Head of caudate nucleus (tissue), 42 donors: Measurements from ENCODE around the gene ASAH2B.

Source experiments
- DNase-seq, 42 donors: peaks; one replicate each; pipeline versions ENCODE4 v3.0.0 to v3.0.0-alpha.2; 2020 to 2021; ENCODE audit warnings: mixed read lengths in 7 of 42
- intact Hi-C: fragments of 100-400 bp; cut with DNase I; formaldehyde crosslinking; loops from one replicate; pipeline ENCODE4 v1.15.0; 2022

Gene ASAH2B

DNA sequence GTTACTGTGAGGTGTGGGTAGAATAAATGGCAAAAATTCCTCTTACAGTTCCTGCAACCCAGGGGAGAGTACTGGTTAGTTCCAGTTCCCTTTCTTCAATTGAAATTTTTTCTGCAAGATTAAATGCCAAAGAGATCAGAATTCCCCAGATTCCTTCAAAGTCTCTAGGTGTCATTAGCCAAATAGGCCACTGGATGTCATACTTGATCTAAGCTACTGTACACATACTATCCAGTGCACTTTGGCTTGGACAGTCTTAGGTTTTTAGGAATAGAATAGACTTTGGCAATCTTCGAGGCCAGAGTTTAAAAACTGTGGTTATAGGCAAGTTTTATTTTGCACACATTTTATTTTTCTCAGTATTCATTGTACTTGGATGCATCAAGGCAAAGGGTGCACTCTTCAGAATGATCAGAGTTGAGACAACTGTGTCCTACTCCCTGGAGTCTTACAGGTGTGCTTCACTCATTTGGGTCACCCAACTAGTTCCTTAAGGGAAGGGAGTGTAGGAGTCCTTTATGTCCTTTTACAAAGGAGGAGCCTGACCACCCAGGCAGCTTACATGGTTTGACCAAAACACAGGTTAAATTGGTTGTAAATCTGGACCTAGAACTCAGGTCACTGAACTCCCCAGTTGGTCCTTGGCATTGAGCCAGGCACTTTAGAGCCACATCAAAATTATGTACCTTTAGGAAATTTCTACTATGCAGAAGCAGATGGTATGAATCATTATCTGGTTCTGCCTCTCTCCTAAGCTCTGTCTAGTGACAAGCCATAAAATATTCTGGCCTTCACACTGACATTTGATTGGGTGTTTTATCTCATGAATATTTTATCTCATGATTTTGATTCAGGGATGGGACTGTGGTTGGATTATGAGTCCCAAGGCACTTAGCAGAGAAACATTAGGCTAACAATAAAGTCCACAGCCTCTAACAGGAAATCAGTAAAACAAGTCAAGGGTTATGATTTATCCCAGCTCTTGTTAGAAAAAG lies 49.5 kb downstream of the ASAH2B start:
- intact Hi-C loops: no loop called here
- peak in 1 of 42 donors; percentile 16 for DNase-seq

DNA sequence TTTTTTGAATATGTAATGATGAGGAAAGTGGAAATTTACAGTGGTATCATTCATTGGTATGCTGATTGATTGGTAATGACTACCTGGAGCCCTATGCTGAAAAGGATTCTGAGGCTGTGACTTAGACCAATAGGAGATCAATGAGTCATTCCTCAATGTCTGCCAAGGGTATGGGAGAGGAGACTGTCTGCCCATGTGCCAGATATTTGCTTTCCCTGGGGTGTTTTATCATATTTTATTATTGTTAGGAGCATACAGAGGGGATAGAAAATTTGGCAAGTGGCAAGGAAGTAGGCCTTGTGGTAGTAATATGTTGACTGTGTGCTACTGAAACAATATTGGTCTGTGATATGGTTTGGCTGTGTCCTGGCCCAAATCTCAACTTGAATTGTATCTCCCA lies 54.8 kb downstream of the ASAH2B start:
- intact Hi-C loops: no loop called here
- no peak for DNase-seq

DNA sequence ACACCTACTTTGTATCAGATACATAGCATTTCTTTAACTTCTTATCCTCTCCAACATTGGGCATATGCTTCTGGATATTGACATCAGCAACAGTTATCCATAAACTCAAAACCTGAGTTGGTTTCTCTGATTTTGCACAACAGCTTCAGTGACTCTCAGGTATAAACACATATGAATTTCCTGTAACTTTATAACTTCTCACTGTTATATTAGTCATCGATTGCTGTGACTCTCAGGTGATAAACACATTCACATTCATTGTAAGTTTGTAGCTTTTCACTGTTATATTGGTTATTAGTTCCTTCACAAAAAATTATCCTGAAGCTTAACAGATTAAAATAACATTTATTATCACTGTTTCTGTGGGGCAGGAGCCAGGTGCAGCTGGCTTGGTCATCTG lies 57.0 kb downstream of the ASAH2B start:
- DNase-seq: no peak
- intact Hi-C loops: no loop called here

DNA sequence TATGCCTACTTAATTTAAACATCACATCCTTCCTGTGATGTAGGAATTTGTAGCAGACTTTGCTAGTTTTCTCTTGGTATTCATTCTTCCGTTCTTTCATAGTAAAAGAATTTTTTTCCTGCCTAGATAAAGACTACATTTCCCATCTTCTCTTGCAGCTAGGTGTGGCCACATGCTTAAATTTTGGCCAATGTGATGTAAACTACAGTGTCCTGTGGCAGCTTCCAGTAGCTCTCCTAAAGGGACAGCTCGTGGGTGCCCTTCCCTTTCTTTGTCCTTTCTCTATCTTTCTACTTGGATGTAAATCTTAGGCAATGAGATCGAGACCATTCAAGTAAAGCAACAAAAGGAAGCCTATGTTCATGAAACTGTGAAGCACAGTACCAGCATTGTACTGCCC lies 58.6 kb downstream of the ASAH2B start:
- DNase-seq: no peak
- intact Hi-C loops: no loop called here

DNA sequence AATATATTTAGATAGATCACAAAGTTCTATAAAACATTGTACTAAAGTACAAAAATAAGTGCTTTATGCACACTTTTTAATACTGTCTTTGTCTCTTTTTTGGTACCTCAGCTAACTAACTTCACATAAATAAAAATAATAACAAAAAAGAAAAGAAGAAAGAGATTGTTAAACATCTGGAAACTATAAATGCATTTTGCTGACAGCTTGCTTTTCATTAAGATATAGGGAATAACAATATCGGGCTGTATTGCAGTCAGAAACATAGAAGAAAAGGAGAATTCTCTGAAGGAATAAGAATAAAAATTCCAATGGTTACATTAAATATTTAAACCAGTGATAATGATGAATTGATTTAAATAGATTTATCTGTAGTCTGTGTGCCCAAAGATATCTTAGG lies 59.9 kb downstream of the ASAH2B start:
- DNase-seq: no peak
- intact Hi-C loops: no loop called here

DNA sequence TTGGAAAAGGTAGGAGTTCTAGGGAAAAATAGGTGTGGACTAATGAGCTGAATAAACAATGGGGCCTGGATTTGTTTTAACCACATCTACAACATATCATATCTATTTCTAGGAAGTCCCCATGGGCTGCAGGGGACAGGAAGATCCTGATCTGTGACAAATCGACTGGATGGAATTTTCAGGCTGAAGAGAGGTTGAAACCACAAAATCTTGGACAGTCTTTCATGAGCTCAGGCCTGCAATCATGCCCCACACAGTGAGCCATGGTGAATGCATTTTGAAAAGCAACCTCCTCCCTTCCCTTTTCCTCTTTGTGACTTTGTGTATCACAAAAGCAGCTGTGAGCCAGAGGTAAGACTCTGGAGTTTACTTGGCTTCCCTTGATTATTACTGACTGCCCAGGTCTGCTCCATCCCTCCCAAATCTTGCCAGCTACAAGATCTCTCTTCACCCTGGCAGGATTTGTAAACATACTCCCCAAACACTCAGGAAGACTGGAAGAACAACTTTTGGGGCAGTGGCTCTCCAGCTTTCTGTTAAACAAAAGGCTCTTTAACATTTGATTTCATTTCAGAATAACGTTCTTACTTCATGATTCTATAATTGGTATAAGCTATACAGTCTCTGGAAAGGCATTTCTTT lies 66.4 kb downstream of the ASAH2B start:
- intact Hi-C loops: no loop called here
- DNase-seq: no peak

GRCh38 chr10:50807851-50808776 lies 68.4 kb downstream of the ASAH2B start:
- intact Hi-C loops: no loop called here

More at GRCh38 chr10:50807851-50808776, 68.4 kb downstream of the ASAH2B start:
- DNase-seq: no peak
